Endodermal cell (in vitro differentiated cells): ENCODE results near the gene TRIM26. TPM values are rescaled to one million over a fixed set of nuclear protein-coding genes. Genes with fewer than 3 reads are reported as not detected.
"Not testable (repeated sequence)": the region's sequence is repeated elsewhere in the genome, so short reads cannot be mapped to it uniquely, and the experiment has no call there.

Experiments
- DNase-seq: peaks from one replicate; pipeline ENCODE4 v3.0.0-alpha.2; 2017
- H3K27ac ChIP-seq: 2 replicates; pipeline ENCODE4 v1.5.1; 2013; ENCODE audit warnings: mild to moderate bottlenecking, low read depth, low read length, moderate library complexity
- H3K27me3 ChIP-seq: 2 replicates; pipeline ENCODE4 v1.6.1; 2013; ENCODE audit warnings: mild to moderate bottlenecking, low read length, moderate library complexity; ENCODE audit not compliant: insufficient read depth, control insufficient read depth, poor library complexity, severe bottlenecking
- H3K36me3 ChIP-seq: 2 replicates; pipeline ENCODE4 v1.7.0; 2013; ENCODE audit warnings: mild to moderate bottlenecking, low read length, moderate library complexity; ENCODE audit not compliant: control insufficient read depth, insufficient read depth
- H3K4me1 ChIP-seq: one replicate; pipeline ENCODE4 v1.7.0; 2013; ENCODE audit warnings: low read length; ENCODE audit not compliant: control insufficient read depth, insufficient read depth
- H3K4me3 ChIP-seq: 2 replicates; pipeline ENCODE4 v1.5.1; 2013; ENCODE audit warnings: mild to moderate bottlenecking, low read length, moderate library complexity
- H3K9ac ChIP-seq: 2 replicates; pipeline ENCODE4 v1.6.1; 2013; ENCODE audit warnings: mild to moderate bottlenecking, low read length, moderate library complexity; ENCODE audit not compliant: poor library complexity, severe bottlenecking; ENCODE audit errors: extremely low read depth
- H3K9me3 ChIP-seq: 2 replicates; pipeline ENCODE4 v1.6.1; 2013; ENCODE audit warnings: mild to moderate bottlenecking, low read length, moderate library complexity; ENCODE audit not compliant: control insufficient read depth
- H3K27ac Mint-ChIP-seq: 2 replicates; pipeline ENCODE4 v1.8.0; 2020; ENCODE audit warnings: mixed read lengths
- H3K27me3 Mint-ChIP-seq: 2 replicates; pipeline ENCODE4 v1.8.0; 2021; ENCODE audit warnings: mild to moderate bottlenecking, mixed read lengths; ENCODE audit not compliant: insufficient read depth
- H3K36me3 Mint-ChIP-seq: 2 replicates; pipeline ENCODE4 v1.8.0; 2020; ENCODE audit warnings: low read depth, mixed read lengths
- H3K4me1 Mint-ChIP-seq: 2 replicates; pipeline ENCODE4 v1.8.0; 2020; ENCODE audit warnings: mixed read lengths
- H3K4me3 Mint-ChIP-seq: 2 replicates; pipeline ENCODE4 v1.8.0; 2020; ENCODE audit warnings: mild to moderate bottlenecking, moderate library complexity, mixed read lengths
- H3K9me3 Mint-ChIP-seq: 2 replicates; pipeline ENCODE4 v1.8.0; 2020; ENCODE audit warnings: mild to moderate bottlenecking, mixed read lengths
- CTCF ChIP-seq: fragments of 200-600 bp; sonication (generic); conservative IDR thresholded peaks from 2 replicates; pipeline ENCODE4 v1.5.0; 2021; ENCODE audit warnings: antibody characterized with exemption, mild to moderate bottlenecking
- WGBS, 2 experiments: methylation state at CpG; one replicate each; pipeline versions ENCODE4 v1.1.5 to v1.1.7; 2013; ENCODE audit warnings: missing lambda C conversion rate in 2 of 2, mixed read lengths in 1 of 2; ENCODE audit not compliant: insufficient coverage in 1 of 2, insufficient read length in 1 of 2; 5-methylcytosine and 5-hydroxymethylcytosine counted together
- total RNA-seq, 2 donors: library from RNA; stranded (reverse); fragmentation: NEBNext Ultra II Directional in 1 of 2; extraction: Animal tissue kit (Norgen Biotek cat#: 25700) in 1 of 2; gene quantifications; 2 replicates in 1 of 2; 3 replicates in 1 of 2; pipeline ENCODE4 v1.2.1, GENCODE V29; 2021

The TRIM26 gene
- total RNA-seq, 2 donors from 2014 or later = 29.3 to 35.3 TPM

GRCh38 chr6:30144811-30145210, 68.4 kb downstream of the TRIM26 start:
- peaks cover 45% of the 10 kb centered on the region for H3K27me3 Mint-ChIP-seq
- DNase-seq = no peak

GRCh38 chr6:30143780-30144179, 69.4 kb downstream of the TRIM26 start:
- Histone ChIP-seq H3K9ac (no peak overlapping the region), H3K27me3 (peaks cover 21% of the 10 kb centered on the region), H3K27ac (no peak overlapping the region), H3K36me3 (no peaks in the 10 kb centered on the region), H3K9me3 (no peaks in the 10 kb centered on the region), H3K4me3 (no peak overlapping the region), H3K4me1 (no peaks in the 10 kb centered on the region)
- 78 to 85% methylated on average over 2 of the region's 2 CpGs for WGBS, 2 experiments
- TF ChIP-seq CTCF = no peak
- DNase-seq = no peak
- no peak overlapping the region for H3K27ac Mint-ChIP-seq
- H3K9me3 Mint-ChIP-seq = no peaks in the 10 kb centered on the region
- H3K27me3 Mint-ChIP-seq = peaks cover 54% of the 10 kb centered on the region
- no peak overlapping the region for H3K4me3 Mint-ChIP-seq
- no peaks in the 10 kb centered on the region for H3K36me3 Mint-ChIP-seq
- H3K4me1 Mint-ChIP-seq = peaks cover 2% of the 10 kb centered on the region

More at GRCh38 chr6:30144811-30145210, 68.4 kb downstream of the TRIM26 start:
- Histone ChIP-seq H3K27ac (no peak overlapping the region), H3K27me3 (peaks cover 17% of the 10 kb centered on the region), H3K36me3 (no peaks in the 10 kb centered on the region), H3K4me3 (no peak overlapping the region), H3K4me1 (no peaks in the 10 kb centered on the region), H3K9ac (no peak overlapping the region), H3K9me3 (no peaks in the 10 kb centered on the region)
- Mint-ChIP-seq H3K4me1 (peaks cover 2% of the 10 kb centered on the region), H3K36me3 (no peaks in the 10 kb centered on the region), H3K4me3 (no peak overlapping the region), H3K27ac (no peak overlapping the region), H3K9me3 (no peaks in the 10 kb centered on the region)
- WGBS, 2 experiments = 88 to 91% methylated on average over 5 to 6 of the region's 6 CpGs
- no peak for TF ChIP-seq CTCF

GRCh38 chr6:30142665-30143064, 70.5 kb downstream of the TRIM26 start:
- no peak overlapping the region for H3K4me3 ChIP-seq
- Mint-ChIP-seq H3K27me3 (peaks cover 52% of the 10 kb centered on the region), H3K4me3 (no peak overlapping the region), H3K9me3 (no peaks in the 10 kb centered on the region), H3K27ac (no peak overlapping the region), H3K36me3 (no peaks in the 10 kb centered on the region), H3K4me1 (peaks cover 2% of the 10 kb centered on the region)
- no peak overlapping the region for H3K9ac ChIP-seq
- H3K9me3 ChIP-seq = no peaks in the 10 kb centered on the region
- H3K36me3 ChIP-seq = no peaks in the 10 kb centered on the region
- DNase-seq = no peak
- no peak for TF ChIP-seq CTCF
- H3K27me3 ChIP-seq = peaks cover 31% of the 10 kb centered on the region
- no peak overlapping the region for H3K27ac ChIP-seq
- H3K4me1 ChIP-seq = no peaks in the 10 kb centered on the region
- WGBS, 2 experiments = 83% methylated on average over 1 to 3 of the region's 3 CpGs

GRCh38 chr6:30140240-30140639, 73.0 kb downstream of the TRIM26 start:
- not testable (repeated sequence) for H3K9ac ChIP-seq, H3K4me3 ChIP-seq, H3K4me1 ChIP-seq, H3K9me3 Mint-ChIP-seq, H3K9me3 ChIP-seq, H3K27ac Mint-ChIP-seq, H3K4me1 Mint-ChIP-seq, H3K4me3 Mint-ChIP-seq, DNase-seq, H3K36me3 Mint-ChIP-seq, H3K36me3 ChIP-seq, H3K27ac ChIP-seq
- H3K27me3 Mint-ChIP-seq = peaks cover 63% of the 10 kb centered on the region
- 81 to 100% methylated on average over 1 to 8 of the region's 8 CpGs for WGBS, 2 experiments
- H3K27me3 ChIP-seq = peaks cover 35% of the 10 kb centered on the region
